ENCODE data around the gene SP2. TPM values are rescaled to one million over a fixed set of nuclear protein-coding genes. Genes with fewer than 3 reads are reported as not detected.

Gene SP2
- total RNA-seq, 1 donor from 2014 or later = 12.1 TPM

GRCh38 chr17:47956791-47957590 is 61.0 kb downstream of the SP2 start:
- Histone ChIP-seq H3K4me3 (ENCODE audit: insufficient read depth, low read depth, low read length) (no peak overlapping the region), H3K4me1 (ENCODE audit: insufficient read depth, low read length) (peaks cover 4% of the 10 kb centered on the region), H3K9ac (ENCODE audit: low read length) (no peak overlapping the region), H3K36me3 (ENCODE audit: insufficient read depth, low read length) (no peaks in the 10 kb centered on the region), H3K4me2 (ENCODE audit: low read length) (no peak overlapping the region), H3K79me2 (ENCODE audit: insufficient read depth, low read length) (no peaks in the 10 kb centered on the region), H3K27ac (ENCODE audit: low read depth, low read length) (no peak overlapping the region), H2AFZ (ENCODE audit: low read depth, low read length) (no peak overlapping the region), H3K9me3 (ENCODE audit: insufficient read depth, low read depth, low read length) (no peaks in the 10 kb centered on the region), H4K20me1 (ENCODE audit: insufficient read depth, low read length) (no peaks in the 10 kb centered on the region), H3K27me3 (ENCODE audit: insufficient read depth, low read length) (peaks cover 5% of the 10 kb centered on the region)
- no peak for FAIRE-seq
- no peak overlapping the region for H3K27ac Mint-ChIP-seq (ENCODE audit: unreplicated experiment)
- H3K36me3 Mint-ChIP-seq (ENCODE audit: low read depth, unreplicated experiment) = peaks cover 6% of the 10 kb centered on the region
- TF ChIP-seq EZH2 (IDR thresholded peaks at IDR 0.05; ENCODE audit: insufficient read depth, low read length) (no peak), CTCF (IDR thresholded peaks at IDR 0.05; ENCODE audit: insufficient read depth, low read depth, low read length) (no peak)
- peaks cover 33% of the 10 kb centered on the region for H3K27me3 Mint-ChIP-seq (ENCODE audit: low read depth, unreplicated experiment)
- no peak for DNase-seq (ENCODE audit: low read depth)
- no peak overlapping the region for H3K4me3 Mint-ChIP-seq (ENCODE audit: unreplicated experiment)
- H3K4me1 Mint-ChIP-seq (ENCODE audit: low read depth, unreplicated experiment) = no peaks in the 10 kb centered on the region
- peaks cover 2% of the 10 kb centered on the region for H3K9me3 Mint-ChIP-seq (ENCODE audit: unreplicated experiment)

- H4K20me1 ChIP-seq (ENCODE audit: insufficient read depth, low read length) = no peaks in the 10 kb centered on the region
- FAIRE-seq = no peak
Measured at GRCh38 chr17:47957591-47958490, 61.8 kb downstream of the SP2 start, which contains the start of gene PRR15L. TSS of gene PRR15L (minus strand) at chr17:47957883. CDS start at chr17:47953234, 4,649 bp downstream.

More at GRCh38 chr17:47957591-47958490, 61.8 kb downstream of the SP2 start, which contains the start of gene PRR15L:
- peaks cover 4% of the 10 kb centered on the region for H3K4me1 ChIP-seq (ENCODE audit: insufficient read depth, low read length)
- no peak for TF ChIP-seq CTCF (IDR thresholded peaks at IDR 0.05; ENCODE audit: insufficient read depth, low read depth, low read length)
- no peak for TF ChIP-seq EZH2 (IDR thresholded peaks at IDR 0.05; ENCODE audit: insufficient read depth, low read length)
- H3K27ac ChIP-seq (ENCODE audit: low read depth, low read length) = no peak within 1 kb of the TSS
- no peaks in the 10 kb centered on the region for H3K9me3 ChIP-seq (ENCODE audit: insufficient read depth, low read depth, low read length)
- H3K27ac Mint-ChIP-seq (ENCODE audit: unreplicated experiment) = no peak within 1 kb of the TSS
- no peak within 1 kb of the TSS for H3K4me3 ChIP-seq (ENCODE audit: insufficient read depth, low read depth, low read length)
- no peak within 1 kb of the TSS for H3K4me2 ChIP-seq (ENCODE audit: low read length)
- no peak within 1 kb of the TSS for H2AFZ ChIP-seq (ENCODE audit: low read depth, low read length)
- H3K36me3 Mint-ChIP-seq (ENCODE audit: low read depth, unreplicated experiment) = peaks cover 7% of the 10 kb centered on the region
- H3K9me3 Mint-ChIP-seq (ENCODE audit: unreplicated experiment) = peaks cover 6% of the 10 kb centered on the region
- H3K4me1 Mint-ChIP-seq (ENCODE audit: low read depth, unreplicated experiment) = no peaks in the 10 kb centered on the region
- no peaks in the 10 kb centered on the region for H3K36me3 ChIP-seq (ENCODE audit: insufficient read depth, low read length)
- H3K4me3 Mint-ChIP-seq (ENCODE audit: unreplicated experiment) = no peak within 1 kb of the TSS
- H3K9ac ChIP-seq (ENCODE audit: low read length) = no peak within 1 kb of the TSS
- DNase-seq (ENCODE audit: low read depth) = no peak
- peaks cover 33% of the 10 kb centered on the region for H3K27me3 Mint-ChIP-seq (ENCODE audit: low read depth, unreplicated experiment)
- H3K79me2 ChIP-seq (ENCODE audit: insufficient read depth, low read length) = no peaks in the 10 kb centered on the region
- H3K27me3 ChIP-seq (ENCODE audit: insufficient read depth, low read length) = peaks cover 5% of the 10 kb centered on the region
